ENCODE results near the gene OVCA2. TPM values are rescaled to one million over a fixed set of nuclear protein-coding genes. Genes with fewer than 3 reads are reported as not detected.

Gene OVCA2
- total RNA-seq, 1 experiment from 2014 or later = 24.6 TPM

DNA sequence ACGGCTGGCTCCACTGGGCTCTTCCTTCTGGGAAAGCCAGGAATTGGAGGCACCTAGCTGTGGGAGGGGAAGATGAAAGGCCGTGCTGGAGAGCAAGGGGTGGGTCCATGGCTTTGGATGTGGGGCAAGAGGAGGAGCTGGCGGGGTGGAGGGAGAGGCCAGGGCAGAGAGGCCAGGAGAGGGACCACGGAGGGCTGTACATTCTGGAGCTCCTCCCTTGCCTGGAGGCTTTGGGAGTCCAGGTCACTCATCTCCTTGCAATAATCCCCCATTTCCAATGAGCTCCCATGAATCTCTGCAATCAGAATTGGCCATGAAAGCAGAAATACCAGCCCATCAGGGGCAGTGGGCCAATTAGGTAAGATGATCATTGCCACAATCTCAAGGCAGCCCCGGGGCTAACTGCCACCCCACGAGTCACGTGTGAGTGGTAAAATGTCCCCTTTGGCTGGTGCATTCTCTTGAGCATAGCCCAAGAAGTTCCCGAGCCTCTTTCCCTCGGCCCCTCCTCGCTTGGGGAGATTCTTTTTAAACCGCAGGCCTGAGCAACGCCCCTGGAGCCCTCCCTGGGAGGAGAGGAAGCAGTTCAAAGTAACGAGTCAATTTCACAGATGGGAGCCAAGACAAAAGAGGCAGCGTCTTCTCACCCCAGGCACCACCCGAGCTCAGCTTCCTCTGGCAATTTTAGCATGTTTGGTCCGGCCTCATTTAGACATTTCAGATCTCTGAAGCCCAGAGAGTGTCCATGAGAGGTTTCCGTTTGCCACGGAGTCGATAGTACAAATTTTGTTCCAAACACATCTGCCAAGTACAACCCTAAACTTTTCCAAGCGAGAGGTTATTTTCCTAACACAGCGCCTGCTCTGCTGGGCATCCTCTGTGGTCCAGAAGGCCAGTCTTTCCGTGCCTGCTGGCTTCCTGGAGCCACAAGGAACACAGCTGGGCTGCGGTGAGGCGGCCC is 30.1 kb upstream of the OVCA2 start:
- Mint-ChIP-seq H3K27me3 (ENCODE audit: low read depth) (peaks cover 77% of the 10 kb centered on the region), H3K36me3 (ENCODE audit: insufficient read depth in 1 of 3, low read depth in 3 of 3) (no peaks in the 10 kb centered on the region), H3K27ac (no peak overlapping the region), H3K4me1 (peaks cover 14 to 18% of the 10 kb centered on the region in 2 experiments), H3K4me3 (peak overlapping the region in 1 of 2 experiments; percentile 24; a peak in 2 of 5 replicates), H3K9me3 (no peaks in the 10 kb centered on the region; a peak in 2 of 5 replicates)
- no peak overlapping the region for H2BK15ac ChIP-seq (ENCODE audit: low read depth, low read length)
- H4K20me1 ChIP-seq (ENCODE audit: control insufficient read depth, insufficient read depth, insufficient read length) = peaks cover 2% of the 10 kb centered on the region
- H3K14ac ChIP-seq (ENCODE audit: insufficient read depth, low read length) = no peak overlapping the region; the same call in 1 of the 2 replicates
- H3K9me3 ChIP-seq (ENCODE audit: control insufficient read depth, low read depth, low read length) = no peaks in the 10 kb centered on the region
- no peak overlapping the region for H2BK5ac ChIP-seq (ENCODE audit: insufficient read length, low read length)
- H2BK12ac ChIP-seq (ENCODE audit: insufficient read length, low read depth, low read length) = no peak overlapping the region
- no peak overlapping the region for H3K4ac ChIP-seq (ENCODE audit: low read depth, low read length)
- H3K18ac ChIP-seq (ENCODE audit: insufficient read length, low read depth, low read length) = no peak overlapping the region
- H4K91ac ChIP-seq (ENCODE audit: insufficient read length, low read depth, low read length) = no peak overlapping the region
- no peaks in the 10 kb centered on the region for H3K79me1 ChIP-seq (ENCODE audit: insufficient read depth, low read depth, low read length, poor library complexity, severe bottlenecking)
- no peak overlapping the region for H3K4me2 ChIP-seq (ENCODE audit: insufficient read depth, insufficient read length, low read length)
- no peak overlapping the region for H3K9ac ChIP-seq (ENCODE audit: extremely low read depth, insufficient read length, low read length)
- no peaks in the 10 kb centered on the region; the same call in 1 of the 2 replicates for H3K27me3 ChIP-seq (ENCODE audit: insufficient read depth, low read length)
- H4K5ac ChIP-seq (ENCODE audit: insufficient read length, low read depth, low read length) = no peak overlapping the region
- no peak overlapping the region for H3K23ac ChIP-seq (ENCODE audit: insufficient read length, low read depth, low read length)
- DNase-seq = peak; percentile 77
- H4K8ac ChIP-seq (replicated peaks; ENCODE audit: insufficient read length, low read depth, low read length) = no peak overlapping the region
- H2BK120ac ChIP-seq (ENCODE audit: low read depth, low read length, poor library complexity, severe bottlenecking) = no peak overlapping the region
- no peak overlapping the region for H3K27ac ChIP-seq (ENCODE audit: insufficient read length, low read depth, low read length)
- no CpG with 5 or more reads among the region's 24 CpGs for WGBS (ENCODE audit: extremely low coverage, insufficient read length, low lambda C conversion rate)
- no peaks in the 10 kb centered on the region; the same call in 1 of the 2 replicates for H3K4me1 ChIP-seq (ENCODE audit: insufficient read depth, low read length)
- H3K56ac ChIP-seq (ENCODE audit: insufficient read length, low read depth, low read length) = no peak overlapping the region
- H3T11ph ChIP-seq (ENCODE audit: low read length) = no peak overlapping the region
- no peaks in the 10 kb centered on the region for H3K79me2 ChIP-seq (ENCODE audit: insufficient read depth, low read length)
- no peaks in the 10 kb centered on the region for H3K23me2 ChIP-seq (ENCODE audit: insufficient read length, low read depth, low read length, poor library complexity, severe bottlenecking)
- H2AFZ ChIP-seq (ENCODE audit: low read length) = peak overlapping the region; percentile 5
- no peak overlapping the region for H2AK5ac ChIP-seq (ENCODE audit: insufficient read length, low read length)
- H2BK20ac ChIP-seq (ENCODE audit: low read depth, low read length, poor library complexity, severe bottlenecking) = no peak overlapping the region
- TF ChIP-seq, protein P1, sequence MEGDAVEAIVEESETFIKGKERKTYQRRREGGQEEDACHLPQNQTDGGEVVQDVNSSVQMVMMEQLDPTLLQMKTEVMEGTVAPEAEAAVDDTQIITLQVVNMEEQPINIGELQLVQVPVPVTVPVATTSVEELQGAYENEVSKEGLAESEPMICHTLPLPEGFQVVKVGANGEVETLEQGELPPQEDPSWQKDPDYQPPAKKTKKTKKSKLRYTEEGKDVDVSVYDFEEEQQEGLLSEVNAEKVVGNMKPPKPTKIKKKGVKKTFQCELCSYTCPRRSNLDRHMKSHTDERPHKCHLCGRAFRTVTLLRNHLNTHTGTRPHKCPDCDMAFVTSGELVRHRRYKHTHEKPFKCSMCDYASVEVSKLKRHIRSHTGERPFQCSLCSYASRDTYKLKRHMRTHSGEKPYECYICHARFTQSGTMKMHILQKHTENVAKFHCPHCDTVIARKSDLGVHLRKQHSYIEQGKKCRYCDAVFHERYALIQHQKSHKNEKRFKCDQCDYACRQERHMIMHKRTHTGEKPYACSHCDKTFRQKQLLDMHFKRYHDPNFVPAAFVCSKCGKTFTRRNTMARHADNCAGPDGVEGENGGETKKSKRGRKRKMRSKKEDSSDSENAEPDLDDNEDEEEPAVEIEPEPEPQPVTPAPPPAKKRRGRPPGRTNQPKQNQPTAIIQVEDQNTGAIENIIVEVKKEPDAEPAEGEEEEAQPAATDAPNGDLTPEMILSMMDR (conservative IDR thresholded peaks at IDR 0.05) = no peak

Measured in H9 (cell line).